PC-9 (cell line): Measurements from ENCODE around the gene ACER3. TPM values are rescaled to one million over a fixed set of nuclear protein-coding genes. Genes with fewer than 3 reads are reported as not detected.

Experiments
- BruUV-seq: library from RNA; stranded (reverse); fragments of 400-500 nt; replicated peaks from 2 replicates; lab custom pipeline; 2021; lab: Mats Ljungman, UMichigan
- CTCF ChIA-PET: fragments of 300-600 bp; sonication (Branson Sonifier 250); formaldehyde crosslinking; loops from one replicate; lab custom pipeline; 2022; ENCODE audit warnings: antibody characterized with exemption; lab: Charles Lee
- POLR2A ChIA-PET: fragments of 300-600 bp; sonication (Branson Sonifier 250); formaldehyde crosslinking; loops from one replicate; lab custom pipeline; 2022; ENCODE audit warnings: antibody characterized with exemption; ENCODE audit not compliant: unreplicated experiment; lab: Charles Lee
- DNase-seq, 2 experiments: peaks; one replicate each; pipeline versions ENCODE4 v3.0.0 to v3.0.0-alpha.2; 2015 to 2022; ENCODE audit warnings: mixed read lengths in 1 of 2
- H2AFZ ChIP-seq: fragments of 200-600 bp; sonication (generic); 2 replicates; pipeline ENCODE4 v1.8.1; 2017; ENCODE audit warnings: antibody characterized with exemption
- H3F3A ChIP-seq: fragments of 200-600 bp; sonication (generic); 2 replicates; pipeline ENCODE4 v1.8.1; 2017; ENCODE audit warnings: antibody characterized with exemption, mild to moderate bottlenecking, low read depth; ENCODE audit not compliant: insufficient read depth
- H3K27ac ChIP-seq: fragments of 200-600 bp; sonication (generic); 2 replicates; pipeline ENCODE4 v1.6.1; 2016; ENCODE audit warnings: mixed run types
- H3K27me3 ChIP-seq: fragments of 200-600 bp; sonication (generic); 2 replicates; pipeline ENCODE4 v1.6.1; 2016; ENCODE audit warnings: low read depth, mixed run types; ENCODE audit not compliant: insufficient read depth
- H3K36me3 ChIP-seq: fragments of 200-600 bp; sonication (generic); 2 replicates; pipeline ENCODE4 v1.6.1; 2016; ENCODE audit warnings: low read depth, mixed run types
- H3K4me1 ChIP-seq: fragments of 200-600 bp; sonication (generic); replicated peaks from 2 replicates; pipeline ENCODE4 v1.6.1; 2016; ENCODE audit warnings: mixed run types; ENCODE audit not compliant: insufficient read depth
- H3K4me2 ChIP-seq: fragments of 200-600 bp; sonication (generic); 2 replicates; pipeline ENCODE4 v1.6.1; 2017; ENCODE audit warnings: mixed run types
- H3K4me3 ChIP-seq: fragments of 200-600 bp; sonication (generic); 2 replicates; pipeline ENCODE4 v1.6.1; 2016; ENCODE audit warnings: mixed run types
- H3K79me2 ChIP-seq: fragments of 200-600 bp; sonication (generic); 2 replicates; pipeline ENCODE4 v1.6.1; 2017; ENCODE audit warnings: low read depth, mixed run types
- H3K9me2 ChIP-seq: fragments of 200-600 bp; sonication (generic); 2 replicates; pipeline ENCODE4 v1.8.1; 2017; ENCODE audit warnings: mild to moderate bottlenecking; ENCODE audit not compliant: insufficient read depth
- H3K9me3 ChIP-seq: fragments of 200-600 bp; sonication (generic); 2 replicates; pipeline ENCODE4 v1.8.1; 2016; ENCODE audit warnings: low read depth; ENCODE audit not compliant: insufficient read depth
- H4K20me1 ChIP-seq: fragments of 200-600 bp; sonication (generic); 2 replicates; pipeline ENCODE4 v1.8.1; 2017; ENCODE audit not compliant: insufficient read depth
- CTCF ChIP-seq: fragments of 200-600 bp; sonication (generic); conservative IDR thresholded peaks from 2 replicates; pipeline ENCODE4 v1.6.1; 2017; ENCODE audit warnings: mixed run types, antibody characterized with exemption, mild to moderate bottlenecking, moderate library complexity
- EZH2 ChIP-seq: fragments of 200-600 bp; sonication (generic); IDR thresholded peaks from 2 replicates; pipeline ENCODE4 v1.8.0; 2017; ENCODE audit warnings: antibody characterized with exemption, low read depth
- intact Hi-C: fragments of 100-400 bp; cut with micrococcal nuclease; formaldehyde crosslinking; loops from one replicate; pipeline ENCODE4 v1.10.0; 2022; ENCODE audit not compliant: unreplicated experiment
- total RNA-seq: library from RNA; stranded (reverse); gene quantifications from 2 replicates; pipeline ENCODE4 v1.2.3, GENCODE V29; 2021

ACER3 gene
- total RNA-seq, 1 experiment from 2014 or later, result 21.3 TPM

GRCh38 chr11:76839311-76839710, 21.4 kb upstream of the ACER3 start:
- H3K27ac ChIP-seq, result 0 out of 2 replicates have a peak overlapping the region, but pooled peaks have one; percentile 14
- peak; percentile 16 to 81 for DNase-seq
- ChIA-PET CTCF (no interaction called here), POLR2A (no interaction called here)
- H3K27me3 ChIP-seq, result no peaks in the 10 kb centered on the region
- H3K4me1 ChIP-seq, result peaks cover 44% of the 10 kb centered on the region
- H3K4me3 ChIP-seq, result no peak overlapping the region
- no peak overlapping the region for H2AFZ ChIP-seq
- BruUV-seq, result no TSS peak
- no peak for TF ChIP-seq EZH2
- TF ChIP-seq CTCF, result no peak
- H3K79me2 ChIP-seq, result no peaks in the 10 kb centered on the region
- H3F3A ChIP-seq, result peaks cover 11% of the 10 kb centered on the region; the same call in 1 of the 2 replicates
- H3K4me2 ChIP-seq, result peak overlapping the region; percentile 22
- intact Hi-C loops, result no loop called here
- H3K9me2 ChIP-seq, result no peaks in the 10 kb centered on the region
- no peaks in the 10 kb centered on the region for H3K36me3 ChIP-seq
- H4K20me1 ChIP-seq, result no peaks in the 10 kb centered on the region
- no peaks in the 10 kb centered on the region; the same call in 1 of the 2 replicates for H3K9me3 ChIP-seq

DNA sequence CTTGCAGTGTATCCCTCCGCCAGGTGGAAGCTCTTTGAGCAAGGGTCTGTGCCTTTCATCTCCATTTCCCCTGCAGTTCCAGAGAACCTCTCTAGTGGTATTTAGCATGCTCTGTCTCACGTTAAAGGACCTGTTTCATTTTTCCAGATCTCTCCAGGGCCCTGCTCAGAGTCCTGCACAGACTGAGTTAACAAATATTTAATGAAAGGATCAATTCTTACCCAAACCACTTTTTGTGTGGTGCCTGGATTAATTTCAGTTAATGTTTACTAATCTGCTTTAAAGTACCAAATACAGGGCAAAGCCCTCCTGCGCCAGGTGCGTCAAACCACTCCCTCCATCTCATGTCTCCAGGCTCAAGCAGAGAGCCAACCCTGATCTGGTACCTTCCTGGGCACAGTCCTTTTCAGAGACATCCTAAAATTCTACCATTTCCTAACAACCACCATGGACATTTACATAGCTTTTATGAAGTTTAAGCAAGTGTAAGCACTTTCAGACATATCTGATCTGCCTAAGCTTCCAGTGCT, 18.7 kb upstream of the ACER3 start:
- Histone ChIP-seq H3K27me3 (no peaks in the 10 kb centered on the region), H3K36me3 (no peaks in the 10 kb centered on the region), H3K4me2 (no peak overlapping the region), H3K9me3 (no peaks in the 10 kb centered on the region; the same call in 1 of the 2 replicates), H3K4me1 (peaks cover 35% of the 10 kb centered on the region), H3K79me2 (no peaks in the 10 kb centered on the region), H3K27ac (no peak overlapping the region), H3K9me2 (no peaks in the 10 kb centered on the region), H3F3A (peaks cover 11% of the 10 kb centered on the region; the same call in 1 of the 2 replicates), H4K20me1 (no peaks in the 10 kb centered on the region), H3K4me3 (no peak overlapping the region), H2AFZ (no peak overlapping the region)
- POLR2A ChIA-PET, result no interaction called here
- no peak for DNase-seq
- CTCF ChIA-PET, result no interaction called here
- intact Hi-C loops, result no loop called here
- TF ChIP-seq CTCF (no peak), EZH2 (no peak)
- BruUV-seq, result no TSS peak

DNA sequence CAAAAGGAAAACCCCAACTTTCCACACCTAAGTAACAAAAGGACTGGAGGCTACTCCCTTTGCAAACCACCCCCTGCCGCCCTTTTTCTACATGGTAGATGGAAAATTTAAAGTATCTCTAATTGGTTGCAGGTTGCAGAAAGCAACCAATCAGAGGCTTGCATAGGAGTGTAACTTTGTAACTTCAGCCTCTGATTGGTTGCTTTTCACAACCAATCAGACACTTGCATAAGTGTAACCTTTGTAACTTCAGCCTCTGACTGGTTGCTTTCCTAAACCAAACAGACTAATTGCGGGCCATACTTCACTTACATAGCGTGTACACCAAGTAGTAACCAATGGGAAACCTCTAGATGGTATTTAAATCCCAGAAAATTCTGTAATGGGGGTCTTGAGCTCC, 16.8 kb upstream of the ACER3 start:
- H3K4me1 ChIP-seq, result peaks cover 16% of the 10 kb centered on the region
- H3K79me2 ChIP-seq, result no peaks in the 10 kb centered on the region
- no peak overlapping the region for H2AFZ ChIP-seq
- no peaks in the 10 kb centered on the region for H3K9me2 ChIP-seq
- H3K27me3 ChIP-seq, result no peaks in the 10 kb centered on the region
- DNase-seq, result no peak
- no TSS peak for BruUV-seq
- H3F3A ChIP-seq, result peaks cover 10% of the 10 kb centered on the region; the same call in 1 of the 2 replicates
- no peaks in the 10 kb centered on the region for H3K36me3 ChIP-seq
- TF ChIP-seq EZH2 (no peak), CTCF (no peak)
- H3K9me3 ChIP-seq, result no peaks in the 10 kb centered on the region; the same call in 1 of the 2 replicates
- CTCF ChIA-PET, result no interaction called here
- intact Hi-C loops, result no loop called here
- H4K20me1 ChIP-seq, result no peaks in the 10 kb centered on the region
- no peak overlapping the region for H3K4me2 ChIP-seq
- no peak overlapping the region for H3K27ac ChIP-seq
- POLR2A ChIA-PET, result no interaction called here
- H3K4me3 ChIP-seq, result no peak overlapping the region
